ENCODE measurements around the gene INSIG1.

INSIG1 gene

GRCh38 chr7:155327590-155328320 is 30.1 kb downstream of the INSIG1 start:
- DNase-seq = no peak

GRCh38 chr7:155329225-155329624 is 31.5 kb downstream of the INSIG1 start:
- no peak for DNase-seq

GRCh38 chr7:155331396-155331795 is 33.7 kb downstream of the INSIG1 start:
- no peak for DNase-seq

- no peak for DNase-seq
Measured at GRCh38 chr7:155333346-155334234, 35.9 kb downstream of the INSIG1 start.

- no peak for DNase-seq
Measured at GRCh38 chr7:155336812-155337602, 39.3 kb downstream of the INSIG1 start.

GRCh38 chr7:155337946-155338631 is 40.4 kb downstream of the INSIG1 start:
- no peak for DNase-seq

- DNase-seq = no peak
Measured at GRCh38 chr7:155338632-155339320, 41.1 kb downstream of the INSIG1 start.

- DNase-seq = no peak
Measured at GRCh38 chr7:155339474-155339873, 41.8 kb downstream of the INSIG1 start.

GRCh38 chr7:155340071-155340531 is 42.4 kb downstream of the INSIG1 start:
- DNase-seq = no peak

- no peak for DNase-seq
Measured at GRCh38 chr7:155340721-155341120, 43.0 kb downstream of the INSIG1 start.

- DNase-seq = no peak
Measured at GRCh38 chr7:155341463-155341983, 43.8 kb downstream of the INSIG1 start.

- DNase-seq = no peak
Measured at GRCh38 chr7:155342313-155342712, 44.6 kb downstream of the INSIG1 start.

- no peak for DNase-seq
Measured at GRCh38 chr7:155343150-155343549, 45.5 kb downstream of the INSIG1 start.

GRCh38 chr7:155343661-155344121 is 46.0 kb downstream of the INSIG1 start:
- no peak for DNase-seq

GRCh38 chr7:155344270-155344617 is 46.6 kb downstream of the INSIG1 start:
- no peak for DNase-seq

GRCh38 chr7:155344618-155345433 is 47.1 kb downstream of the INSIG1 start:
- DNase-seq = peak; percentile 80 to 91 (median 88)

- no peak for DNase-seq
Measured at GRCh38 chr7:155345490-155345889, 47.8 kb downstream of the INSIG1 start.

GRCh38 chr7:155346285-155346684 is 48.6 kb downstream of the INSIG1 start:
- no peak for DNase-seq

GRCh38 chr7:155348806-155349205 is 51.1 kb downstream of the INSIG1 start:
- no peak for DNase-seq

- no peak for DNase-seq
Measured at GRCh38 chr7:155349601-155350331, 52.1 kb downstream of the INSIG1 start.
